ENCODE results near the gene RAC2.
A peak's percentile ranks its signal among the peaks of the same experiment; 100 is the strongest.

The RAC2 gene

DNA sequence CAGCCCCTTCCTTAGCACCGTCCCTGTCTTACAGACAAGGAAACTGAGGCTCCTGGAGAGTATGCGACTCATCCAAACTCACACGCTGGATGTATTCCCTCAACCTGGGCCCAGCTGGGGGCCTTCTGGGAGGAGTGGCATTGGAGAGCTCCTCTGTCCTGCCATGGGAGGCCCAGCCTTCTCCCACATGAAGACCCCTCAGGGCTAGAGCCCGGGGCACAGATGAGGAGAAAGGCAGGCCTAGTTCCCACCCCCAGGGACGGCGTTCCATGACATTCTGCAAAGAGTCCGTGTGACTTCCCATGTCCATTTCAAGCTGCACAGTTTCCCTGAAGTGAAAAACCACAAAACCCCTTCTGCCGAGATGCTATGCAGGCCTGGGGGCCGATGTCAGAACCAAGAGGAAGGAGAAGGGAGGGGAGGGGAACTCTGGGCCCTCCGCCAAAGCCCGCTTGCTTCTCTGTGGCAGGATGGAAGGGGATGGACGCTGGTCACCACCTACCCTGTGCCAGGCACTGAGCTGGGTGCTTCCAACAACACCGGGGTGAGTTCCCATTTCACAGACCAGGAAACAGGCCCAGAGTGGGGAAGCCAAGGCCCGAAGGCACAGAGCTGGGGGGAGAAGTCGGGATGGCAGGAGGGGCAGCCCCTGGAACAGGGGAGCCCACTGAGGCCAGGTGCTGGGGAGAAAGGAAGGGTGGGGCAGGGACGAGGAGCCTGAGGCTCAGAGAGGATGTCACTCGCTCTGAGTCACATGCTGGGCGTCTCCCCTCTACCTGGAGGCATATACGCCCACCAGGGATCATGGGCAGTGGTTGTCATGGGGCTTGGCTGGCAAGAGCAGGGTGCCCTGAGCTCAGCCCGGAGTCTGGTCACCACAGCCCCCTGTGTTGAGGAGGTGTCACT is 15.7 kb downstream of the RAC2 start:
- DNase-seq, result peak in 31 of 42 donors; percentile 16 to 65 (median 41)
- intact Hi-C loops (cut with DNase I), result no loop called here

DNA sequence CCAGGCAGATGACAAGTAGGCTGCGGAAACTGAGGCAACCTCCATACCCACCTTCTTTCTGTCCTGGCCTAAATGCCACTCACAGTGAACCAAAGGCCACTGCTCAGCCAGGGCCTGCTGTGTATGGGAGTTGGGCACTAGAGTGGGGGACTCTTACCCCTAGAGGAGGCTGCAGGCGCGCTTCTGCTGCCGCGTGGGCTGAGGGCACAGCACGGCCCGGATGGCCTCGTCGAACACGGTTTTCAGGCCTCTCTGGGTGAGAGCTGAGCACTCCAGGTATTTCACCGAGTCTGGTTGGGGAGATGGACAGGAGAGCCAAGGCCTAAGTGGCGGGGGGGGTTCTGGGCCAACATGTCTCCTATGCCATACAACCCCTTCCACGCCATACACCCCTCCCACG is 17.6 kb downstream of the RAC2 start:
- no peak for DNase-seq
- intact Hi-C loops (cut with DNase I), result no loop called here

DNA sequence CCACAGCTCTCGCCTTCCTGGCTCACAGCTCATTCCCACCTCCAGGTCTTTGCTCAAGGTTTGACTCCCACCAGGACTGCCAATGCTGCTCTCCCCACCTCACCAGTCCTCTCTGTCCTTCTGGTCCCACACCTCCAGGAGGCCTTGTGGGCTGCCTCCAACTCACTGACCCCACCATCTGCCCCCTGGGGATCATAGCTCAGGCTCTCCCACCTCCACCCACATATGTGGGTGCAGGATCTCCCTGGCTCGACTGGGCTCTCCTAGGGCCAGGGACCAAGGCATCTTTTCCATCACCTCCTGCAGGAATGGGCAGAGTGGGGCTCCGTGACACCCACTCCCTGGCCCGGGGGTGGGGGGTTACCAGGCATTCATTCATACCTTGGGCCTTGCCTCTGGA is 18.0 kb downstream of the RAC2 start:
- DNase-seq, result no peak
- intact Hi-C loops (cut with DNase I), result no loop called here

DNA sequence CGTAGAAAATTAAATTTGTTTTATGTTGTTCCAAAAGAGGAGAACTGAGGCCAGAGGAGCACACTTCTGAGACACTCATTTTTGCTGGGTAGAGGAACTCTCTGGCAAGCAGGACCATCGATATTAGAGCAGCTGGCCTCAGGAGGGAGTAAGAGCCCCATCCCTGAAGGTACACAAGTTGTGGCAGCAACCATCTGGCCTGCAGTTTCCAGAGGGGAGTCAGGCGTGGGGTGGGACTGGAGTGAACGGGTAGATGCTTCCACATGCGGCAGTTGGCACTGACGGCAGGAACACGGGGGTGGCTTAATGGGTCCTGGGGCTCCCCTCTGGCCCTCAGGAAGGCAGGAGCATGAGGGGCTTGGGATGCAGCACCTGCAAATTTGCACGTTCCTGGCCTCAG is 18.6 kb downstream of the RAC2 start:
- no peak for DNase-seq
- intact Hi-C loops (cut with DNase I), result no loop called here

DNA sequence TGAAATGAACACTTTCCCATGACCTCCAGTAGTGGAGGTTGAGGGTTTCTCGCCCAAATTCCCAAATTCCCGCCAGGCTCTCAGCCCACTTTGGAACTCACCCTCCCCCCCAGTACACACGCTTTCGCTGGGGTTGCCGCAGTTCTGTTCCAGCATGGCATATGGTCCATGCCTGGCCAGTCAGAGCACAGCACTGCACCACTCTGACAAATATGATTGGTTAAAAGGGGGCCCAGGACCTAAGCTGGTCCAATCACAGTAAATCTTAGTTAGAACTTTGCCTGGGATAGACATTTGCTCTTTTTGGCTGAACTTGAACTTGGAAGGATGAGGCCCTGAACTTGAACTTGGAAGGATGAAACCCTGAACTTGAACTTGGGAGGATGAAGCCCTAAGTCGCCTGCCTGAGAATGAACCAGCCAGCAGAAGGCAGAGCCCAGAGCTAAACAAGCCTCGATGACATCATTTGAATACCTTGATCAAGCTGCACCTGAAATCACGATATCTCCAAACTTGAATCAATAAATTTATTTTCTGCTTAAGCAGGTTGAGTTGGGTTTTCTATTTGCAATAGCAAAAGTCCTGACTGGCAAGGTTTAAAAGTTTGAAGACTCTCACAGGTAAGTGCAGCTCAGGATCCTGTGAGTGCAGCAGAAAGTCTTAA is 19.2 kb downstream of the RAC2 start:
- intact Hi-C loops (cut with DNase I), result no loop called here
- DNase-seq, result no peak

DNA sequence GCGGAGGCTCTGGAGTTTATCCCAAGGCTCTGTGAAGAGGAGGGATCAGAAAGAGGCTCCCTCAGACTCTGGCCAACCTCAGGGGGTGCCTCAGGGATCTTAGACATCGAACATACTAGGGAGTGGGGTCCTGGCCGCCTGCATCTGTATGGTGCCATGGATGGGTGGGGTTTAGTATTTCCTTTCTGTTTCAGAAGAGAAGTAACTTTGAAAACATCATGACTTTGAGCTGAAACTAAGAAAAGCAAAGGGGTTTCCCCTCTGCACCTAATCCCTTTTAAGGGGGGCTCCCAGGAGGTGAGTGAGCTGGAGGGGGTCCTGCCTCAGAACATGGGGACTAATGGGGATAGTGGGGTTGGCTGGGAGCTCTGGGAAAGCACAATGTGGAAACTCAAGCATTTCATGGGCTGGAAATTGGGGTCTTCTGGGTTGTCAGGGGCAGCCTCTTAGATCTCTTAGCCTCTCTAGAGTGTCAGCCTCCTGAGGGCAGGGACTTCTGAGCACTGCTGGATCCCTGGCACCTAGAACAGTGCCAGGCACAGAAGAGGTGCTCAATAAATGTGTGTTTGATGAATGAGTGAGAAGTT is 20.0 kb downstream of the RAC2 start:
- no peak for DNase-seq
- intact Hi-C loops (cut with DNase I), result no loop called here

DNA sequence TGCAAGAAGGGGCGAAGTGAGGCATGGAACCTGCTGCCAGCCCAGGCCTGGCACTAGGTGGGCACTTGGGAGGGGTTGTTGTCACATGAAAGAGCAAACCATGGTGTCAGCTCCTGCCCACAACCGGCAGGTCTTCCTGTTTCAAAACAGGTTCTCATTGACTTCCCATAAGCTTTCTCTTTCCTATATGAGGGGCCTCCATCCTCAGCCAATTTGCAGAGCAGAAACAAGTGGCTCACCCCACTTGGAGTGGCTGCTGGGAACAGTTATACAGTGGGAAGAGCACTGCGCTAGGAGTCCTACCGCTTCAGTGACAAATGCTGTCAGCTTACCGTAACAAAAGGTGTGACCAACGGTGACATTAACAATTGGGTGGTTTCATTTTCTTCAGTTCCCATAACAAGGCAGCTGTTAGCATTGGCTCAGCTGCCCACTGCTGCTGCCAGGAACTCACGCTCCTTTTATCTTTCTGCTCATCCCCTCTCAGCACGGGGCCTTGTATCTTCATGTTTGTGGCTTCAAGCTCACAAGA is 21.6 kb downstream of the RAC2 start:
- DNase-seq, result no peak
- intact Hi-C loops (cut with DNase I), result no loop called here

DNA sequence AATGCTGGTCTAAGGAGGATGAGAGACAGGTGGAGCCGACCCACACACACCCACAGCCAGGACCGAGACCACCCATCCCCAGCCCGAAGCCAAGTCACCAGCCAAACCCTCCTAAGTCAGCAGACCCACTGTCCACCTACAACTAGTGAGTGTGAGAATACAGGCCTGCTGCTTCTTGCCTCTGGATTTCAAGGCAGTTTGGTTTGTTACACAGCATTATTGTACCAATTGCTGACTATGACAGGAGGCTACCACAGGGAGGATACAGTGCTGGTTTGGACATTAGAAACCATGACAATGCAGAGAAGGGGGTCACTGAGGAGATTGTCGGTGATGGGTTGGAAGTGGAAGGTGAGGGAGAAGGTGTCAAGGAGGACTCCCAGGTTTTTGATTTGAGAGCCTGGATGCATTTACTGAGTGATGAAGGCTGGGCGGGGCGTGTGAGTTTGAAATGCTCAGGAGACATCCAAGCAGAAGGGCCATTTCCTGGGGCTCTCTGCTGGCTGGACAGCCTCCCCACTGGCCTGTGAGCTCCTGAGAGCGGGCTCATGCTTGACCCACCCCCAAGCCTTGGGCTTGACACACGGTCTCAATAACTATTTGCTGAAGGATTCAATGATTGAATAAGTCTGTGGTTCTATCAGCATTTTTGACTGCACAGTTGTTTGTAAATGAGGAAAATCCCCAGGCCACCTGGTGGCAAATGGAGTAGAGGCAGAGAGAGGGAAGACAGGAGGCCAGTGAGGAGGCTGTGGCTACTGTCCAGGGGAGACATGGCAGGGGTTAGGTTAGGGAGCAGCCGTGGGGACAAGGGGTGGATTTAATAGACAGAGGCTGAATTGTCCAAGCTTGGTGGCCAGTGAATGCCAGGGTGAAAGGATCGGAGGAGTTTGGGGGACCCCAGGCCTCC is 22.4 kb downstream of the RAC2 start:
- no peak for DNase-seq
- intact Hi-C loops (cut with DNase I), result no loop called here

DNA sequence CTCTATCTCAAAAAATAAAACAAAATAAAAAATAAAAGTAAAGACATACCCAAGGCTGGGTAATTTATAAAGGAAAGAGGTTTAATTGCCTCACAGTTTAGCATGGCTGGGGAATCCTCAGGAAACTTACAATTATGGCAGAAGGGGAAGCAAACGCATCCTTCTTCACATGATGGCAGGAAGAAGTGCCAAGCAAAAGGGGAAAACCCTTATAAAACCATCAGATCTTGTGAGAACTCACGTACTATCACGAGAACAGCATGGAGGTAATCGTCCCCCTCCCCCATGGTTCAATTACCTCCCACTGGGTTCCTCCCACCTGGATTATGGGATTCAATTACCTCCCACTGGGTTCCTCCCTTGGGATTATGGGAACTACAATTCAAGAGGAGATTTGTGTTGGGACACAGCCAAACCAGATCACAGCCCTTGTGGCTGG is 23.5 kb downstream of the RAC2 start:
- DNase-seq, result no peak
- intact Hi-C loops (cut with DNase I), result no loop called here

DNA sequence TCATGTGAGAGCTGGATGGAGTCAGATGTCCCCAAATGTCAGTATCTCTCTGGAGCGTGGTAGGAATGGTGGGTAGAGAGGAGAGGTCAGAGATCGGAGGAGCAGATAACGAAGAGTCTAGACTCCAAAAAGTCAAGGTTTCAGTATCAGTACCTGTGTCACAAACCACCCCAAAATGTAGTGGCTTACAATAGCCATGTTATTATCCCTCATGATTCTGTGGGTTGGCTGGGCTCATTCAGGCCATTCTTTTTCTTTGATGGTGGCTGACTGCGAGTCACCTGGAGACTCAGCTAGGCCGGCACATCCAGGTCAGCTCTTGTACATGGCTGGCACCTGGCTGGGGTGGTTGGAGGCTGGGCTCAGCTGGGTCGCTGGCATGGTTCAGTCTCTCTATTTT is 24.5 kb downstream of the RAC2 start:
- DNase-seq, result no peak

DNA sequence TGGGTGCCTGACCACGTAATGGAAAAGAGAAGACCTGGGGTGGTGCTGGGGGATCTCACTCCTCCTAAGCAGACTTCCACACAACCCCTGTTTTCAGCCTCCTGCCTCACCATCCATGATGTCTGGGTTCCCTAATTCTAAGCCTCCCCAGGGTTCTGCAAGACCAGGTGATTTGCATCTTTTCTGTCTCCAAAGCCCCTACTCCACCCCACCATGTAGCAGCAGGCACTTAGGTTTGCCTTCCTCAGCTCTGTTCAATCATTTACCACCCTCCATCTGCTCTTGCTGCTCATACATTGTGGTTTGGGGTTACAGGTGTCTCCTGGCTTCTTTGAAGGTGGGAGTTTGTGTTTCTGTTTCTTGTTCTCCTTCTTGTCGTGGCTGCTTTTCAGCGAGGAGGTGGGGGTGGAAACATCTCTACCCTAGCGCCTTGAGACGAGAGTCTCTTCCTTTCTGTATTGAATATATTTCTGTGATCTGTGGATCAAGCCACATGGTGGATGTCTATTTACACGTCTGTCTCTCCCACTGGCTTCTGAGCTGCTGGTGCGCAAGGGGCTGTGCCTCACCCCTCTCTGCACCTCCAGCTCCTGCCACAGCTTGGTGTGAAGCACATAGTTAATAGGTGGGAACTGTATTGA is 25.2 kb downstream of the RAC2 start:
- DNase-seq, result no peak
- intact Hi-C loops (cut with DNase I), result no loop called here

More for the DNA sequence above, 24.5 kb downstream of the RAC2 start:
- intact Hi-C loops (cut with DNase I), result no loop called here

DNA sequence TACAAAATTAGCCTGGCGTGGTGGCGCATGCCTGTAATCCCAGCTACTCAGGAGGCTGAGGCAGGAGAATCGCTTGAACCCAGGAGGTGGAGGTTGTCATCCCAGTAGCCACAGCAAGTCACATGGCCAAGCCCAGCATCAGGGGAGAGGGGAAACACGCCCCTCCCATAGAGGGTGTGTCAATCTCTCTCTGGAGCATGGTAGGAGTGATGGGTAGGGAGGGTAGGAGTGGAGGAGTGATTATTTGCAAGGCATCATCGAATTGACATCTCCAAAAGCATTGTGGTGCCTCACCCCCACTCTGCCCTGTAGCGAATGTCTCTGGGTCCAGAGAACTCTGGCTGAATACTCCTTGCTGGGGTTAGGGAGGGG is 25.7 kb downstream of the RAC2 start:
- intact Hi-C loops (cut with DNase I), result no loop called here
- no peak for DNase-seq

DNA sequence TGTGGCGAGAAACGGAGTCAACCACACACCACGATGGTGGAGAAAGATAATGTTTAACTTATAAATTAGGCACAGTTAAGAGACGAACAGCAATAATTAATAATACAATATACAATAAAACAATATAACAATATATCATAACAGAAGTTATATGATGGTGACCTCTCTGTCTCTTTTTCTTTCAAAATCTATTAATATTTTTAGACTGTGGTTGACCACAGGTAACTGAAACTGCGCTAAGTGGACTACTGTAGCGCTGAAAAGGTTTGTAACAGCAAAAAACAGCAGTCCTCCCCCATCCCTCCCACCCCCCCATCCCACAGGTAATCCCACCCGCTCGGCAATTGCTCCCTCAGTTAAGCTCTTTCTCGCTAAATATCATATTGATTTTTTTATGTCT is 28.2 kb downstream of the RAC2 start:
- DNase-seq, result no peak
- intact Hi-C loops (cut with DNase I), result no loop called here

DNA sequence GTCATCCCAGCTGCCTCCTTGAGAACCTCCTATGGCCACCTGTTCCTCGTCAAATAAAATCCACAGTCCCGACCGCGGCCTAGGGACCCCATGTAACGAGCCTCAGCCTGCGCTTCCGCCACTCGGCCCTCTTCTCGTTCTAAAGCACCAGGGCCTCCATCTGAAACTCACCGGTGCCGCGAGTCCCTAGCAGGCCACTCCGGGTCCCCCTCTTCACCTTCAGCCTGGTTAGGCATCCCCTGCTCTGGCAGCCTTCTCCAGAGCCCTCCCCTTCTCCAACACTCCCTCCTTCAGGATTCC is 29.4 kb downstream of the RAC2 start:
- intact Hi-C loops (cut with DNase I), result no loop called here
- DNase-seq, result no peak

DNA sequence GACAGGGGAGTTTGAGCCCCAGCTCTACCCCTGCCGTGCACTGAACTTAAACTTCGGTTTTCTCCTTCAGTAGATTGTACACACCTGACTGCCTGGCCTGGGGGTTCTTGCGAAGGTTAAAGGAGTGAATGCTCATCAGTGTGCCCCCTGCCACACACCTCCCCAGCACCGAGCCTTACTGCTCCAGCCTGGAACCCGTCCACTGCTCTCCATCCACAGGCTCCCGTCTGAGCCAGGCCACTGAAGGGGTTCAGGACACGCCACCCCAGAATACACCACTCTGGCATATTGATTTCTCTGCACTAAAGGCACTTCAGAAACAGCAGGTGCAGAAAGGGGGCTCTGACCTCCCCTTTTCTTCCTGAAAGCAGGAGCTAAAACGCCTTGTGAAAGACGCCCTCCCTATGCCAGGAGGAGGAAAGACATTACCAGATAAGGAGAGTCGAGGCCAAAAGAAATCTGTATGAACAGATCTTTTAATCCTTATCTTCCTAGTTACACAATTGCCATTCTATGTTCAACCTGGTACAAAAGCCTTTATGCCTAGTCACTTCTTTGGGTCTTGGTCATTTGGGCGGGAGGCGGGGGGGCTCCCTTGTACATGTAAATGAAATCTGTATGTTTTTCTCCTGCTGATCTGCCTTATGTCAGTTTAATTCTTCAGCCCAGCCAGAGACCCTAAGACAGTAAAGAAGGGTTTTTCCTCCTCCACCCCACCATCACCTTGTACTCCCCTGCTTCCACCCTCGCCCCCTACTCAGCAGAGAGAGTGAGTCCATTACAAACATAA is 29.9 kb downstream of the RAC2 start:
- intact Hi-C loops (cut with DNase I), result no loop called here

DNA sequence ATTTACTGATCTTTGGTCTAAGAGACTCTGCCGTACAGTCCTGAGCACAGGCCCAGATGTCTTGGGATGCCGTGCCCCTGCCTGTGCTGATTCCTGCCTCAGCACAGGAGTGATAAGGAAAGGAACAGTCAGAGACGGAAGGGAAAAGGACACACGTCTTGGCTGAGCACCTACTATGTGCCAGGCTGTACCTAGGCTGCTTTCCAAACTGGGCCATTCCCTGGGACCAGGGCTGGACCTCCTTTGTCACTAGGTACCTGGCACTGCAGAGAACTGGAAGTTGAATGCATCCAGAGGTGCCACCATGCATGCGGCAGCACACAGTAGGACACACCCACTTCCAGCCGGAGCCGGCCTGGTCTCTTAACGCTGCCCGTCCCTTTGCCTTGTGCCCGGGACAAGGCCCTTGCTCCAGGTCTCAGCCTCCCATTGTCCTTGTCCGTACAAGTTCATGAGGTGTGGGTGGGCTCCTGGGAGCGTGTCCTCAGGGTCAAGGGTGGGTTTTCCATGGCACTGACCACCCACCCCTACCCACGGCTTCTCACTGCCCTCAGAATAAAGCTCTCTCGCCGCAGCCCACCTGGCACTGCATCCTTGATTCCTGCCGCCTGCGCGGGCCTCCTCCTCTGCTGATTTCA is 30.7 kb downstream of the RAC2 start:
- DNase-seq, result peak in 1 of 42 donors; percentile 14
- intact Hi-C loops (cut with DNase I), result no loop called here

More for the DNA sequence above, 29.9 kb downstream of the RAC2 start:
- no peak for DNase-seq

DNA sequence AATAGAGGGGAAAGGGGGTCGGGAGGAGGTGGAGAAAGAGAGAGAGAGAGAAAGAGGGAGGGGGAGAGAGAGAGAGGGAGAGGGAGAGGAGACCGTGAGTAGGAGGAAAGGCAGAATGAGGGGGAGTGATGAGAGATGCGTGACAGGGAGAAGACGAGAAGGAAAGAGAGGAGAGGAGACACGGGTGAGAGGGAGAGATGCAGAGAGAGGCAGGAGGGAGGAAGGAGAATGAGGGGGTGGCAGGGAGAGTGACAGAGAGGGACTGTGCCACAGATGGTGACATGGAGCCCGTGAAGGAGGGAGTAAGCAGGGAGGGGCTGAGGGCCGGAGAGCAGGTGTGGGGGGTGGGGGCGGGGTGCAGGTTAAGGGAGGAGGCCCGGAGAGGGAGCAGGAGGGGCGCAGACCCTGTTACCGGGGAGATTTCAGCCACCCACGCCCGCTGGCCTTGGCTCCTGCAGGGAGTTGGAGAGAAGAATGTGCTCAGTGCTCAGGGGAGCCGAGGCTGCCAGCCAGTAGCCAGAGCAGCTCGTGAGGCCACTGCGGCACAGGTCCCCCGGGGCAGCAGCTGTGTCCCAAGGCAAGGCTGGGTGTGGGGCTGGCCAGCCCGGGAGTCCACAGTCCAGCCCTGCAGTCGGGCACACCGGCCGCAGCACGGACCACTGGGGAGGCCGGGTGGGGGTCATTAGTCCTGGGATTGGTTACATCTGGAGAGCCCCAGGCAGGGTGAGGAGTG is 31.7 kb downstream of the RAC2 start, which contains the start of gene SSTR3:
TSS of gene SSTR3 (minus strand) at position 304 of the 733 bp plus-strand sequence. CDS start 4,674 bp downstream, outside the sequence.
- peak in 3 of 42 donors; percentile 14 to 19 (median 18) for DNase-seq
- intact Hi-C loops (cut with DNase I), result no loop called here

All from head of caudate nucleus (tissue), 42 donors.